GM19023 (cell line): Measurements from ENCODE around the gene RFX8.
"Not testable (repeated sequence)": the region's sequence is repeated elsewhere in the genome, so short reads cannot be mapped to it uniquely, and the experiment has no call there.

ENCODE experiments used
- ATAC-seq: cut with Tn5 transposase; IDR thresholded peaks from one replicate; pipeline ENCODE4 v1.9.1; 2021; ENCODE audit warnings: mild to moderate bottlenecking, moderate library complexity; ENCODE audit not compliant: unreplicated experiment

Gene RFX8

DNA sequence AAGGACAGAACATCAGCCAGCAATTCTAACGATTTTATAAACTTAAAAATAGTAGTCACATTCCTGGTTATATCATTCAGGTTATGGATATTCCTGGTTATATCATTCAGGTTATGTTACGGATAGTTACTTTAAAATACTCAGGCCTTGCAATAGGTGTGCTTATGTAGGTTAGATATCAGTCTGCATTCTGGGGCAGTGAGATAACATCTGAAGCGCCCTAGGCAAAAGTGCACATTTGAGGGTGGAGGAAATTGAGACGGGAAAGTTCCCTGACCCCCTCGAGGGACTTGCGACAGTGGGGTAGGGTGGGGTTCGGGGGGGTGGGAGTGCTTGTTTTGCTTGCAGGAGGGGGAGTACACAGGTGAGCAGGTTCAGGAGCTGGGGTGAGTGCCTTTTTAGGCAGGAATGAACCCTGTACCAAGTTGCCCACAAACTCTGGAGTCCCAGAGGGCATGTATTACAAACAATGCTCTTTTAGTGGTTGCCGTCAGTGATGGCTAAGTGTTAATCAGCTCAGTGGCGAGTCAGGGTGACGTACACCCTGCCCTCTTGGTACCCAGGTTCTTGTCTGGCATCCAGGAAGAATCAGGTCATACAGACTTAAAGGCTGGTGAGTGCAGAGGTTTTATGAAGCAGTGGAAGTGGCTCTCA, 119.4 kb downstream of the RFX8 start:
- ATAC-seq: no peak

DNA sequence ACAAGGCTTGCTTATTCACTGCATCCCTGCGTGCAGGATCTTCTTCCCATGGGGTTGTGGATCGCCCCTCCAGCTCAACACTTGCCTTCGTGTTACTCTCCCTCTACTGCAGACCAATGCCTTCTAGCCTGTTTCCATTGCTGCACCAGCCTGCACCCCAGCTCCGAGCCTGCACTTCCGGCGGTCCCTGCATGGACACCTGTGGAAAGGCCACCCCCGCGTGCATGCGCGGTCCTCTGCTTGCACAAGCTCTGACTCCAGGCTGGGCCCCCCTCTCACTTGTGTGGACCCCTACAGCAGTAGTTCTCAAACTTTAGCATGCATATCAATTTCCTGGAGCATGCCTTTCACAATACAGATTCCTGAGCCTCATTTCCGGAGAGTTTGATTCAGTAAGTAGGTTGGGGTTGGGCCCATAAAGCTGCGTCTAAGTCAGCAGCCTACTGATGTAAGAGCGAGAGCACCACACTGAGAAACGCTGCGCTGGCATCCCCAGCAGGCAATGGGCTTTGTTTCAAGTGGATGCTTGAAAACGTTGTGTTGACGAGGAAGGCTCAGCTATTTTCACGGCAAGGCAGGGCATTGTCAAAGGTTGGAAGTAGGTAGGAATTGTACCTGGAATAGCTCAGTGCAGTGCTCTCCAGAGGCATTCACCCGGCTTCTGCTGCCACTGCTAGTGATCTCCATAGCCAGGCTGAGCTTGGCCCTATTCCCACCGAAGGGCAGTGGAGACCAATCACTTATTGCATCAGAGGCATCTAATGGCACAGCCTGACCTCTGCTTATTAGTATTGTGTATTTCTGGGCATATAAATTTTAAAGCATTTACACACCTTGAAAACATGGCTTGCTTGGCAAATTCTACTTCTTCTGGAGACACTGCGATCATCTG, 120.2 kb downstream of the RFX8 start:
- ATAC-seq: no peak

DNA sequence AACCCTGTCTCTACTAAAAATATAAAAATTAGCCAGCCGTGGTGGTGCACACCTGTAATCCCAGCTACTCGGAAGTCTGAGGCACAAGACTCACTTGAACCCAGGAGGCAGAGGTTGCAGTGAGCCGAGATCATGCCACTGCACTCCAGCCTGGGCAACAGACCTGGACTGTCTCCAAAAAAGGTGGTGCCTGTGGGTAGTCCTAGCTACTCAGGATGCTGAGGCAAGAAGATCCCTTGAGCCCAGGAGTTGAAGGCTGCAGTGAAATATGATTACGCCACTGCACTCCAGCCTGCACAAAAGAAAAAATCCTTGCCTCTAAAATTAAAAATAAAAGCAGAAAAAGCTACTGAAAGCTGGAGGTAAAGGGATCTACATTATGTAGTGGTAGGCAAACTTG, 122.3 kb downstream of the RFX8 start:
- not testable (repeated sequence) for ATAC-seq

DNA sequence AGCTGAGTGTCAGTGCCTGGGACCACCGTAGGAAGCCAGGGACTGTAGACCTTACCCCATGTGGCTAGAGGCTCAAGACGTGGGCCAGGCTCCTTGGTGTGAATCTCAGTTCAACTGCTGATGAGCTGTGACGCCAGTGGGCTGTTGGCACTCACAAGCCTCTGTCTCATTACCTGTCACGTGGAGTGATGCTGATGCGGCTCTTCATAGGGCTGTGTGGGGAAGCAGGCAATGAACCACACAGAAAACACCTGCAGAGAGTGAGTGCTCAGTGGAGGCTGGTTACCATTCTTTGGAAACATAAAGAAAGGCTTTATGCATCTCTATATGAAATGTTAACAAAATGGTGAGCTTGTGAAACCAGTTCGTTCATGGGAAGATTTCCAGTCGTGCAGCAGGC, 123.7 kb downstream of the RFX8 start:
- ATAC-seq: no peak

DNA sequence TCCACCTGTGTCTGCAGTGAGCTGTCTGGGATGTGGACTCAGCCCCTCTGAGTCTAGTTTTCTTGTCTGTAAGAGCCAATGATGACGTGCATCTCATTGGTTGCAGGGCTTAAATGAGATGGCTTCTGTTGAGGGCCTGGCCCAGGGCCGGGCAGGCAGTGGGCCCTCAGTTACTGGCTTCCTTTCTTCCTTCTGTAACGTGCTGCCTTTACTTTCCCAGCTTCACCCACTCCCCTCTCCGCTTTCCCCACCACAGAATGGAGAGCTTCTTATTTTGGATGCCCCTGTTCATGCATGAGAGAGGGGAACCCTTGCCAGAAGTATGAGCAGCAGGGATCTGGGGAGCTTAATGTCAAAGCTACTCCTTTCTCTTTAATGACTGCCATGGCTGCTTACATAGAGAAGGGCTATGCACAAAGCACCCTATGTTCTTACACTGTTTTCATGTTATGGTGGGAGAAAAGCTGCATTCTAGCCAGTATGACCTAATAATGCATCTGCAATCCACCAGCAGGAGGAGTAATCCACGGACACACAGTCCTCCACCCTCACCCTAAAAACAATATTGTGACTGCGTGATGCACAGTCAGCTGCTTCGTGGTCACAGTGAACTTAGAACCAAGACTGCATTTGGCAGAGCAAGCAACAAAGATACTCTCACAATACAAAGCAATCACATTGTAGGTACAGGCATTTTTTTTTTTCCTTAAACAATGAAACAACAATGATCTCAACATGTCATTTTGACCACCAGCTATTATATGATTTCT, 124.8 kb downstream of the RFX8 start:
- no peak for ATAC-seq

DNA sequence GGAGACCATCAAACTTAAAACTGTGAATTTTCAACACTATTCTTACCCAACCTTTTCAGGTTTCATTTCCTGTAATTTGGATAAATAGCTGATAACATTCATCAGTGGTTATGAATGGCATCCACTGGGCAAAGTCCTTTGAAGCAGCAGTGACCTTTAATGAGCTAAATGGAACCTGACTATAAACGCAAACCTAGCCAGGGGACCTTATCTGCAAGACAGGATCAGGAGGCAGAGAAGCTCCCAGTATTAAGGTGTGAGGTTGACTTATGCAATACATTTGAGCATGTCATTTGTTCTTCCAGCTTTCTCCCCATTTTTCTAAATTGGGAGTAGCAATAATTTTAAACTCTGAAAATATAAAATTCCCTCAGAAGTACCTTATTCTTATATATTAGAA, 126.0 kb downstream of the RFX8 start:
- no peak for ATAC-seq
